Measurements from ENCODE around the gene PBX1.

PBX1 gene

DNA sequence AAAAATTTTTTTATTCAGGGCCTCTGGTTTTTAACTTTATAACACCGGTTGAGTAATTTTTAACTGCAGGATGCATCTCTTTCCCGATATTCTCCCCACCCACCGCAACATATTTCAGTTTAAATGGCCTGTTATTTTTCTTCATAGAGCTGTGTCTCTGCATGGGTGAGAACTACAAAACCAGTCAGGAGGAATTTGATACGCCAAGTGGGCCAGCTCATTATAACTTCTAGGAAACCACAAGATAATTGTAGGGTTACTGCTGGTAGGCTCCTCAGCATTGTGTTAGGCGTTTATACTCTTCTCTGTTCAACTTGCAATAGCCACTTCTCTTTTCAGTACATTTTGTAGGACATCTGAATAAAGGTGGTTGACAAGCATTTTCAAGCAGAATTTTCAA, 169.7 kb downstream of the PBX1 start:
- Histone ChIP-seq H3K9ac (ENCODE audit: low read depth, low read length) (no peak overlapping the region), H3K4me3 (ENCODE audit: low read depth, low read length) (no peak overlapping the region), H3K4me1 (ENCODE audit: control insufficient read depth, insufficient read depth, low read length) (peaks cover 17% of the 10 kb centered on the region), H3K9me3 (ENCODE audit: control insufficient read depth, insufficient read depth, low read length) (no peaks in the 10 kb centered on the region), H3K36me3 (ENCODE audit: control insufficient read depth, insufficient read depth, low read length) (no peaks in the 10 kb centered on the region), H3K27me3 (ENCODE audit: control insufficient read depth, insufficient read depth, low read length) (no peaks in the 10 kb centered on the region)

DNA sequence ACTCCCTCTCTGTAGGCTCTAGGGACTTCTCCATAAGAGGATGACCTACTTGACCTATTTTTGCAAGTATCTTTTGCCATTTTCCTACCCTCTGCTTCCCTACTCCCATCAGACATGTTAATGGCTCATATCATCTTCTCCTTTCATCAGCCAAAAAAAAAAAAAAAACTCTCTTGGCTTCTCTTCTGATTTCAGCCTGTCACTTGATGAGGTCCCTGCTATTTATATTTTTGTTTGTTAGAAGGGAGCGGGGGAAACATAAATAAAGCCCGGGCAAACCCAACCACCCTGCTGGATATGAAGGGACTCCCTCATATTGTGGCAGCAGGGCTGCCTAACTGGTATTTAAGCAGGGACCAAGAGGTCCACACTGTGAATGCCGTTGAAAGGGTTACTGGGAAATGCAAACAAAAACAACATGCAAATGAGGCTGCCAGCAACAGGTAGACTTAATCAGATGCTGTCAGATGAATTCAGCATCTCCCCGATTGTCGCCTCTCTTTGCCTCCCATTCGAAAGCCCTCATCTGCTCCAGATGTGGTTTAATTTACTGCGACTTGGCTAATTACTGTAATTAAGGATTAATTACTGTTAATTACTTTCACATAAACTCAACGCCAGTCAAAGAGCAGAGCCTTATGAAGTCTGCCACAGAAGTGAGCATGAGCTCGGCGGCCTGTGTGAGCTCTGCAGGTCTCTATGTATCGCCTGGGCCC, 172.3 kb downstream of the PBX1 start:
- Histone ChIP-seq H3K4me1 (ENCODE audit: control insufficient read depth, insufficient read depth, low read length) (peaks cover 20% of the 10 kb centered on the region), H3K9ac (ENCODE audit: low read depth, low read length) (no peak overlapping the region), H3K27me3 (ENCODE audit: control insufficient read depth, insufficient read depth, low read length) (no peaks in the 10 kb centered on the region), H3K4me3 (ENCODE audit: low read depth, low read length) (no peak overlapping the region), H3K9me3 (ENCODE audit: control insufficient read depth, insufficient read depth, low read length) (no peaks in the 10 kb centered on the region), H3K36me3 (ENCODE audit: control insufficient read depth, insufficient read depth, low read length) (no peaks in the 10 kb centered on the region)

DNA sequence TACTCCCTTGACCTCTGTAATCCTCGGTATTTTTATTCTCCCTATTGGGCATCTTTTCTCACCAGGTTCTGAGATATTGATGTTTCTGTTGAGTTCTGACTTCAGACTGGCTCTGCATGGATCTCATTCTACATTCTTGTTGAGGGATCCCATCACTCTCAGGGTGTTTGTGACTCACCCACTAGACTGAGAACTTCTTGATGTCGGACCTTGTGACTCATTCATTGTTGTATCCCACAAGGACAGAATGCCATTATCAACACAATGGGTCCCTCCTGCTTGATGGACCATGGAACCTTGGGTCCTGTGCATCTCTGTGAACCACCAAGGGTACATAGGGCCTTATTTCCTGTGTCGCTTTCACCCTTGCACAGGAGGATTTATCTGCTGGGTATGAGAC, 174.1 kb downstream of the PBX1 start:
- Histone ChIP-seq H3K4me1 (ENCODE audit: control insufficient read depth, insufficient read depth, low read length) (peaks cover 20% of the 10 kb centered on the region), H3K36me3 (ENCODE audit: control insufficient read depth, insufficient read depth, low read length) (no peaks in the 10 kb centered on the region), H3K9ac (ENCODE audit: low read depth, low read length) (no peak overlapping the region), H3K4me3 (ENCODE audit: low read depth, low read length) (peak overlapping the region; percentile 14), H3K27me3 (ENCODE audit: control insufficient read depth, insufficient read depth, low read length) (no peaks in the 10 kb centered on the region), H3K9me3 (ENCODE audit: control insufficient read depth, insufficient read depth, low read length) (no peaks in the 10 kb centered on the region)

DNA sequence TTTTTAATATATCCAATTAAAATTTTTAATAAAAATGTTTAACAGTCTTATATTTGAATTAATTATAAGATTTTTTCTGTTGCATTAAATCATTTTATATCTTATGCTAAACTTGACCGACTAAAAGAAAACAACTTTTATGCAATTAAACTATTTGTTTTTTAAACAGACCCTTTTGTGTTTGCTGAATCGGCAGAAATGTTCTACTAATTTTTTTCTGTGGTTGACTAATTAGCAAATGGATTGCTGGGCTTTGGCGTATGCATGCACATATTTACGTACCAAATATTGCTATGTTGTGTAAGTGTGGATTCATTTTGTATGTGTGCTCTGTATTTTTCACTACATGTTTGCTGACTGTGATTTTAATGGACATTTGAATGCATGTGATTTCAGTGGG, 174.8 kb downstream of the PBX1 start:
- Histone ChIP-seq H3K27me3 (ENCODE audit: control insufficient read depth, insufficient read depth, low read length) (no peaks in the 10 kb centered on the region), H3K4me1 (ENCODE audit: control insufficient read depth, insufficient read depth, low read length) (peaks cover 20% of the 10 kb centered on the region), H3K9ac (ENCODE audit: low read depth, low read length) (no peak overlapping the region), H3K9me3 (ENCODE audit: control insufficient read depth, insufficient read depth, low read length) (no peaks in the 10 kb centered on the region), H3K4me3 (ENCODE audit: low read depth, low read length) (no peak overlapping the region), H3K36me3 (ENCODE audit: control insufficient read depth, insufficient read depth, low read length) (no peaks in the 10 kb centered on the region)

DNA sequence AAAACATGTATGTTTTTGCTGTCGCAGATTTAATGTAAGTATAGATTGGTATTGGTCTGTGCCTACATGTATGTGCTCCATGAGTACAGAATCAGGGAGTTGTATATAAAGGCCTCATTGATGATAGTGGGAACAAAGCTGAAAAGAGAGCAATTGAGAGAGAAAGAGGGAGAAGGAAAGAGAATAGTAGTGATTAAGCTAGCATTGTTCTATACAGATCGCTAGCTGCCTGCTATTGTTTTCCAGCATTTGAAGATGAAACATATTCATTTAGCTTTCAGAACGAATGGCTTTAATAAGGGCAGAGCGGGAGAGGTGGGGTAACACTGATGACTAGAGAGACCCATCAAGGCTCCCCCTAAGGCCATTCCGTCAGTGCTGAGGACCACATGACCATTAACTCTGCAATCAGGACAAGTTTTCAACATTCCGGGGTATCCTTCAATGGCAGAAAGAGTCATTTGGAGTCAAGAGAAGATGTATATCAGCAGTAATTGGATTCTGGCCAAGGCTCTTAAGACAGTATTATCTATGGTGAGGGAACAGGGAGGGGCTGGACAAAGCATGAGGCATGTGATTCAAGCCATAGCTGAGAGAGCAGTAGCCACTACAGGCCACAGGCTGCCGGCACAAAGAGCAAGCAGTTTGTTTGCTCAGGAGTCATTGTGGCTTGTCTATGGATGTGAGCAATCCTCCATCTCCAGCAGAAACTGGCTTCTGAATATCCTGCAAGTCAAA, 176.5 kb downstream of the PBX1 start:
- Histone ChIP-seq H3K4me1 (ENCODE audit: control insufficient read depth, insufficient read depth, low read length) (peaks cover 24% of the 10 kb centered on the region), H3K9ac (ENCODE audit: low read depth, low read length) (no peak overlapping the region), H3K27me3 (ENCODE audit: control insufficient read depth, insufficient read depth, low read length) (no peaks in the 10 kb centered on the region), H3K9me3 (ENCODE audit: control insufficient read depth, insufficient read depth, low read length) (no peaks in the 10 kb centered on the region), H3K36me3 (ENCODE audit: control insufficient read depth, insufficient read depth, low read length) (no peaks in the 10 kb centered on the region), H3K4me3 (ENCODE audit: low read depth, low read length) (no peak overlapping the region)

DNA sequence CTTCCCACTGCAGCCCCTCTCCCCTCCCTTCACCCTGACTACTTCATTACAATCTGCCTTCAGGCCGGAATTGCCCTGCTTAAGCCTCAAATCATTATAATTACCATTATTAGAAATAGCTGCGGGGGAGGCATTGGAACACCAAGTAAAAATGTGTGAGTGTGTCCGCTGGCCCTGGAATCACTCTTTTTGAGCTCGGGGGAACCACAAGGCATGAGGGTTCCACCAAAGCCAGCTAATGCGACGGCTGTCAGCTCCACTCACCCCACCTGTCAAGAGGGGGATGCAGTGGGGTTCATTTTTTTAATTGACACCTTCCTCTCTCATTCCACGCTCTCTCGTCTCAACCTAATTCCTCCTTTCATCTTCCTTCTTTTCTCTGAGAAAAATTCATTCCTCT, 177.2 kb downstream of the PBX1 start:
- H3K4me1 ChIP-seq (ENCODE audit: control insufficient read depth, insufficient read depth, low read length): peaks cover 24% of the 10 kb centered on the region
- H3K9ac ChIP-seq (ENCODE audit: low read depth, low read length): no peak overlapping the region
- no peaks in the 10 kb centered on the region for H3K27me3 ChIP-seq (ENCODE audit: control insufficient read depth, insufficient read depth, low read length)
- no peaks in the 10 kb centered on the region for H3K9me3 ChIP-seq (ENCODE audit: control insufficient read depth, insufficient read depth, low read length)
- no peak overlapping the region for H3K4me3 ChIP-seq (ENCODE audit: low read depth, low read length)
- no peaks in the 10 kb centered on the region for H3K36me3 ChIP-seq (ENCODE audit: control insufficient read depth, insufficient read depth, low read length)

DNA sequence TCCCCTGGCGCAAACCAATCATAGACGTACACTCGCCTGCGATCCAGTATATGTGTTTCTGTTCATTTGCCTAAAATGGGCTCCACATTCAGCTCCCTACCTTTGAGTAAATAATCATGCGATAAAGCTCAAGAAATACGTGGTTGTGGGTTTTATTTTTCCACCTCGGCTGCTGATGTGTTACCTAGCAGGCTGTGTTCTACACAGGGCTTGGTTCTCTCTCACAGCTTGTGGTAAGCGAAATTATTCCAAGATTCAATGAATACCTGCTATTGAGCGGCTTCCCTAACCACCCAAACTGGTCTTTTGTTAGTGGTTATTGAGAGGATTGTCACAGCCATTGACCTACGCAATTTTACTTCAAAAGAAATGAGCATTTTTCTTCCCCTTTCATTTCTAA, 180.2 kb downstream of the PBX1 start:
- Histone ChIP-seq H3K36me3 (ENCODE audit: control insufficient read depth, insufficient read depth, low read length) (no peaks in the 10 kb centered on the region), H3K4me3 (ENCODE audit: low read depth, low read length) (no peak overlapping the region), H3K9ac (ENCODE audit: low read depth, low read length) (no peak overlapping the region), H3K4me1 (ENCODE audit: control insufficient read depth, insufficient read depth, low read length) (peaks cover 10% of the 10 kb centered on the region), H3K9me3 (ENCODE audit: control insufficient read depth, insufficient read depth, low read length) (no peaks in the 10 kb centered on the region), H3K27me3 (ENCODE audit: control insufficient read depth, insufficient read depth, low read length) (no peaks in the 10 kb centered on the region)

- no peaks in the 10 kb centered on the region for H3K27me3 ChIP-seq (ENCODE audit: control insufficient read depth, insufficient read depth, low read length)
- no peaks in the 10 kb centered on the region for H3K36me3 ChIP-seq (ENCODE audit: control insufficient read depth, insufficient read depth, low read length)
- H3K9ac ChIP-seq (ENCODE audit: low read depth, low read length): no peak overlapping the region
- H3K4me1 ChIP-seq (ENCODE audit: control insufficient read depth, insufficient read depth, low read length): peaks cover 6% of the 10 kb centered on the region
- H3K9me3 ChIP-seq (ENCODE audit: control insufficient read depth, insufficient read depth, low read length): no peaks in the 10 kb centered on the region
- no peak overlapping the region for H3K4me3 ChIP-seq (ENCODE audit: low read depth, low read length)
Measured at GRCh38 chr1:164740000-164740526, 181.1 kb downstream of the PBX1 start.

- Histone ChIP-seq H3K4me3 (ENCODE audit: low read depth, low read length) (no peak overlapping the region), H3K27me3 (ENCODE audit: control insufficient read depth, insufficient read depth, low read length) (no peaks in the 10 kb centered on the region), H3K9ac (ENCODE audit: low read depth, low read length) (no peak overlapping the region), H3K9me3 (ENCODE audit: control insufficient read depth, insufficient read depth, low read length) (no peaks in the 10 kb centered on the region), H3K36me3 (ENCODE audit: control insufficient read depth, insufficient read depth, low read length) (no peaks in the 10 kb centered on the region), H3K4me1 (ENCODE audit: control insufficient read depth, insufficient read depth, low read length) (peaks cover 4% of the 10 kb centered on the region)
Measured at GRCh38 chr1:164742745-164743144, 183.8 kb downstream of the PBX1 start.

DNA sequence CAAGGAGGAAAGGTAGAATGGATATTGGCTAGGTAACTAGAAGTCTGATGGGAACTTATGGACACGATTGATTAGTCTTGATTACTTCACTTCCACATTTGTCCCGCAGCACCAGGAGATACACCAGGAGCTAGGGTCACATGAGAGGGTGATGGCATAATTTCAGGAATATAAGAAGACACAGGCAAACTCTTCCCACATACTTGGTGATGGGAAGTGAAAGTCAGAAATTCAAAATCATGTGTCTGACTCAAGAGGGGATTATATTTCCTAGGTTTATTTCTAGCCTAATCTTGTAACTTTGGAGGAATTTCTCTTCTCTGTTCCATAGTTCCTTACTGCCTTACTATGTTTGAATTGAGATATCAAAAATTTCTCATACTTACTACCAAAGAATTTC, 185.0 kb downstream of the PBX1 start:
- Histone ChIP-seq H3K4me1 (ENCODE audit: control insufficient read depth, insufficient read depth, low read length) (peaks cover 2% of the 10 kb centered on the region), H3K9me3 (ENCODE audit: control insufficient read depth, insufficient read depth, low read length) (no peaks in the 10 kb centered on the region), H3K27me3 (ENCODE audit: control insufficient read depth, insufficient read depth, low read length) (no peaks in the 10 kb centered on the region), H3K36me3 (ENCODE audit: control insufficient read depth, insufficient read depth, low read length) (no peaks in the 10 kb centered on the region), H3K4me3 (ENCODE audit: low read depth, low read length) (no peak overlapping the region), H3K9ac (ENCODE audit: low read depth, low read length) (no peak overlapping the region)

DNA sequence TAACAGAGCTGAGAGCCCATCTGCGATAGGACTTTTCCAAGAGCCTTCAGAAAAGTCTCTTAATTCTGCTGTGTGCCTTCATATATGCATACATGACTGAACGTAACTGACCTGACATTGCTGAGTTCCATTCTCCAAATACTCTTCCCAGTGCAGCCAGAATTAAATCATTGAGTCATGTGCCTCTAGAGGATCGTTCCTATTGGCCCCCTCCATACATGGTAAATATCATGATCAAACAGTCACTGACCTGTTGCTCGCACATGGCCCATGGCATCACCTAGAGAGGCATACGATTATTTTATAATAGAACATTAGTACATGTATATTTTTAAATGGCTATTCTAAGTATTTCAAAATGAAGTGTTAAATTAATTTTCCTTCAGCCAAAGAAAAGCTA, 186.8 kb downstream of the PBX1 start:
- Histone ChIP-seq H3K4me1 (ENCODE audit: control insufficient read depth, insufficient read depth, low read length) (no peaks in the 10 kb centered on the region), H3K9ac (ENCODE audit: low read depth, low read length) (no peak overlapping the region)

GRCh38 chr1:164746632-164747031, 187.6 kb downstream of the PBX1 start:
- Histone ChIP-seq H3K4me3 (ENCODE audit: low read depth, low read length) (no peak overlapping the region), H3K9ac (ENCODE audit: low read depth, low read length) (no peak overlapping the region), H3K9me3 (ENCODE audit: control insufficient read depth, insufficient read depth, low read length) (no peaks in the 10 kb centered on the region), H3K27me3 (ENCODE audit: control insufficient read depth, insufficient read depth, low read length) (no peaks in the 10 kb centered on the region), H3K4me1 (ENCODE audit: control insufficient read depth, insufficient read depth, low read length) (no peaks in the 10 kb centered on the region), H3K36me3 (ENCODE audit: control insufficient read depth, insufficient read depth, low read length) (no peaks in the 10 kb centered on the region)

More for the DNA sequence above, 186.8 kb downstream of the PBX1 start:
- no peaks in the 10 kb centered on the region for H3K36me3 ChIP-seq (ENCODE audit: control insufficient read depth, insufficient read depth, low read length)
- no peak overlapping the region for H3K4me3 ChIP-seq (ENCODE audit: low read depth, low read length)
- no peaks in the 10 kb centered on the region for H3K27me3 ChIP-seq (ENCODE audit: control insufficient read depth, insufficient read depth, low read length)
- no peaks in the 10 kb centered on the region for H3K9me3 ChIP-seq (ENCODE audit: control insufficient read depth, insufficient read depth, low read length)

Data from iPS-15b (cell line).